ENCODE results near the gene NMUR2.

NMUR2 gene

DNA sequence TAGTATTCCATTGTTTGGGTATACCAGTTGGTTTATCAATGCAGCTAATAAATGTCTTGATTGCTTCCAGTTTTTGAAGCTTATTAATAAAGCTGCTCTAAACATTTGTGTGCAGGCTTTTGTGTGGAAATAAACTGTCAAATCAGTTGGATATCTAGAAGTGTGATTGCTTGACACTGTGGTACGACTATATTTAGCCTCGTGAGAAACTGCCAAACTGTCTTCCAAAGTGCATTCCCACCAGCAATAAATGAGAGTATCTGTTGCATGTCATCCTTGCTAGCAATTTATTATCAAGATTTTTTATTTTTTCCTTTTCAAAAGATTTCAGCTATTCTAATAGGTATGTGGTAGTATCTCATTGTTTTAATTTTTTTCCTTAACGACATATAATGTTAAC is 37.5 kb downstream of the NMUR2 start:
- no peak for DNase-seq

DNA sequence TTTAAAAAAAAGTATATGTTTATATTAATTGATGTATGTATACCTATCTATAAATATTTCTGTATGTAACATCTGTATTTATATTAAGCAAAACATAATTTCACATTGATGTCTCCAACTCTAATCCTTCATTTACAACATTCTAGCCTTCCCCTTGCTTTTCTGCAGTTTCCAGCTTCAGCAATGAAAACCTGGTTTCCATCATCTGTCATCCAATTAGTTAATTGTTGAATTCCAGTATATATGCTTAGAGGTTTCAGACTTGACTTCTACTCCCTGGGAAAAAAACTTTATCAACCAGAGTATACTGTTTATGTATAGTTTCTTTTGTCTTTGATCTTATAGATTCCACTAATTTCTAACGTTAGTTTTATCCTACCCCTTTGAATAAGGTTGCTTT is 38.4 kb downstream of the NMUR2 start:
- no peak for DNase-seq

DNA sequence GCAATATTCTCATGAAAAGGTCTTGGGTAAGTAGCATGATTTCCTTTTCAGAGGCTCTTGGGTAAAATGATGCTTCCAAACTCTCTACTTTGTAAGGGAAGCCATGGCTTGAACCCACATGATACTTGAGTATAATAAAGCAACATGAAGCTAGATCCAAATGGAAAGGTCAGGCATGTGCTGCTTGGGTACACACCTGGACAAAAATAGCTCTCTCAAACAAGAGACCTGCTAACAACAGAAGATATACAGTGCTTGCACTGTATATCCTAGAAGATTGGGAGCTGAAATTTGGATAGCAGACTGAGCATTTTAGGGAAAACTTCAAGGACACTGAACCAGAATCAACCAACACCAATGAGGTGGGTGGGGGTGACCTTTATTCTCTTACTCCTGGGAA is 40.2 kb downstream of the NMUR2 start:
- no peak for DNase-seq

DNA sequence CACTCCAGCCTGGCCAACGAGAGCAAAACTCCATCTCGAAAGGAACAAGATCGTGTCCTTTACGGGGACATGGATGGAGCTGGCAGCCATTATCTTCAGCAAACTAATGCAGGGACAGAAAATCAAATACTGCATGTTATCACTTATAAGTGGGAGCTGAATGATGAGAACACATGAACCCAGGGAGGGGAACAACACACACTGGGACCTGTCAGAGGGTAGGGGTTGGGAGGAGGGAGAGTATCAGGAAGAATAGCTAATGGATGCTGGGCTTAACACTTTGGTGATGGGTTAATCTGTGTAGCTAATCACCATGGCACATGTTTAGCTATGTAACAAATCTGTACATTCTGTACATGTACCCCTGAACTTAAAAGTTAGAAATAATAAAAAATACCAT is 40.9 kb downstream of the NMUR2 start:
- DNase-seq, result no peak

DNA sequence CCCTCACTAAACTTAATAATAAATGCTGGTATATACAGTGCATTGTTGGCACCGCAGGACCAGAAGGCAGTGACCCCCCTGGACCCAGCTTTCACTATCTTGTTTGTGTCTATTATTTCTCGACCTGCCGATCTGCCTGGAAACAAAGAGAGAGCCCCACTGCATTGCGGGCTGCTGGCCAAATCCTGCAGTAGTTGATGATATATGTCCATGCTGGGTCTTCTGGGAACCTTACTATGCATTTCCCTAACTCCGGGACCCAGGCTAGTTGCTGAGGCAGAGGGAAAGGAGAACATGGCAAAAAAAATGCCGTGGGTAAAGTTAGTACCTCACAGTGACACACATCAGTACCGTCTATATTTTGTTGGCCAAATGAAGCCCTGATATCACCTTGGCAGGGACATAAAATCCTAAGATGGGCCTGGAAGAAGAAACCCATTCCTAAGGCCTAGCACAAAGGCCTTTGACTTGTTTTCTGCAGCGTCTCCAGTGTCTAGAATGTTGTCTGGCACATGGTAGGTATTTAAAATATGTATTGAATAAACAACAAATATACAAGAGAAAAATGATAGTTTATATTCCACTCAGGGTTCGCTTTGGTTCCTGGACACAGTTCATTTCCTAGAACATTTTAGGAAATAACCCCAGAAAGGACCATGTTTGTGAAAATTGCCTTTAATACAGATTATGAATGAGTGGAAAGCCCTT is 46.1 kb downstream of the NMUR2 start:
- no peak for DNase-seq

DNA sequence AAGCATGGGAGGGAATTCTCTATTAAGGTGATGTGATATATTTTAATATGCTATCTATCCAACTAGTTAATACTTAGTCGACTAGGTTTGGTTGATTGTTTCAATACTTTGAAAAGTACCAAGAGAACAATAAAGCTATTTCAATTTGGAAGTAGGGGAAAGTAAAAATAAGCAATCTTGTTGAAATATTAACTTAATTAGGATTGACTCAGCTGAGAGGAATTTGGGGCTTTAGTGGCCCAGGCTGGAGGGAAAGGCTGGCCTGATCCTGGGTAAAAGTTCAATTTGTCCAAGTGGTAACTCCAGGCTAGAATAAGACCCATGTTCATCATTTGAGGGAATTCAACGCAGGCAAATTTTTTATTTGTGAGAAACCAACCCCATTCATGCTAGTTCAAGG is 48.6 kb downstream of the NMUR2 start:
- DNase-seq, result no peak

DNA sequence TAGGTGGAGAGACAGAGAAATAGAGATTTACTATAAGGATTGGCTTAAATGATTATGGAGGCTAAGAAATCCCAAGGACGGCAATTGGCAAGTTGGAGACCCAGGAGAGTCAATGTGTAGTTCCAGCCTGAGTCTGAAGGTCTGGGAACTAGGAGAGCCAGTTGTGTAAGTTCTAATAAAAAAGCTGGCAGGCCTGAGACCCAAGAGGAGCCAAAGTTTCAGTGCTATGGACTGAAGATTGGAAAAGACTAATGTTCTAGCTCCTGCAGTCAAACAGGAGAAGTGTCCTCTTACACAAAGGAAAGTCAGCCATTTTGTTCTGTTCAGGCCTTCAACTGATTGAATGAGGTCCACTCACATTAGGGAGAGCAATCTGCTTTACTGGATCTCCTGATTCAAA is 50.0 kb downstream of the NMUR2 start:
- no peak for DNase-seq

DNA sequence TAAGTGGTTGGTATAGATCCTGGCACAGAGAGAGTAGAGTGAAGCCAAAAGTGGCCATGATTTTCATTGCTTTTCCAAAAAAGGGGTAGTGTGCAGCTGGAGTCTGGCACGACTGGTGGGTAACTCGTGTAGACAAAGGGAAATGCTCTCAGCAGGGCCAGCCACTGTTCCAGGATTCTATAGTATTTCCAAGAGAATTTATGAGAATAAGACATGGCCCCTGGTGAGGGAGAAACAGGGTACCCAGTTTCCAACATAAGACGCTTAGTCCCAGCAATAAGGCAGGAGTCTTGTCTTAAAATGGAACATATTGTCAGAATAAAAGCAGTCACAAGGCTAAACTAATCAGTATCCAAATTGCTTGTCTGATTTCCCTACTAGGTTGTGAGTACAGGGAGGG is 52.1 kb downstream of the NMUR2 start:
- no peak for DNase-seq

DNA sequence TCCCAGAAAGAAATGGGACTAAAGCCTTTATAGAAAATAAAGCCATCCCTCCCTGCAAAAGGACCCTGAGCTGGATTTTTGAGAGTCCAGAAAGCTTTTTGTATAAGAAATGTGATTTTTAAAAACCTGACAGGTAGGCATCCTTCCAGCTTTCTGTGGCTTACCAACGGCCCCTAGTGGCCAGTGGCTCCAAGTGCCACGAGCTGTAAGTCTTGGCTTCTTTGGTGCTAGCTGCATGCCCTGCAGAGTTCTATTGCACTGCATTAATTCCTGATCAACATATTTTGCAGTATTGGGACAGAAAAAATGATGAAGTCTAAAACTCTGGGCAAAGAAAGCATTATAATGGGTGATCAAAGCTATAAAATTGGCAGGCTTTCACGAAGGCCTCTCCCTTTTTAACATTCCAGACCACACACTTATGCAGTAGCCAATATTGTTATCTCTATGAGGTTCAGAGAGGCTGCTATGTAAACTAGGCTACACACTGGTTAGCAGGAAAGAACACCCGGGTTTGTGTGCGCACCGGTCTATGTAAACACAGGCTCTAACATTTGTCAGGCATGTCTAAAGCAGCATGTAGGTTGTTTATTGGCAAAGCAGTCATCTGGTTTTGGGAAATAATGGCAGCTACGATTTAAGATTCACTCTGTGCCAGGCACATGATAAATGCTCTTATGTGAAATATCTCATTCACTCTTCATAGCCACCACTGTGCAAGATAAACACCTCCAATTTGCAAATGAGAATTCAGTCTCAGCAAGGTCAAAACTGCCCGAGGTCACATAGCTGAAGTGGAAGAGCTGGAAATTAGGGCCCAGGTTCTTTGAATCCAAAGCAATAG is 55.2 kb downstream of the NMUR2 start:
- DNase-seq, result no peak

Measured in activated T-cell treated with anti-CD3 and anti-CD28 coated beads for 4 hours (primary cell).